Measurements from ENCODE around the gene ENPP1. TPM values are rescaled to one million over a fixed set of nuclear protein-coding genes. Genes with fewer than 3 reads are reported as not detected.
"Not testable (repeated sequence)": the region's sequence is repeated elsewhere in the genome, so short reads cannot be mapped to it uniquely, and the experiment has no call there.

ENPP1 gene
- total RNA-seq, 1 experiment from 2014 or later = 5.3 TPM

- DNase-seq (ENCODE audit: low read depth) = no peak
These were observed 20.3 kb downstream of the ENPP1 start for GRCh38 chr6:131828080-131828479.

- no peak for DNase-seq (ENCODE audit: low read depth)
These were observed 21.1 kb downstream of the ENPP1 start for GRCh38 chr6:131828951-131829350.

GRCh38 chr6:131831392-131831791 is 23.6 kb downstream of the ENPP1 start:
- peak; percentile 11 for DNase-seq (ENCODE audit: low read depth)

GRCh38 chr6:131831886-131832285 is 24.1 kb downstream of the ENPP1 start:
- no peak for DNase-seq (ENCODE audit: low read depth)

GRCh38 chr6:131832363-131832762 is 24.5 kb downstream of the ENPP1 start:
- no peak for DNase-seq (ENCODE audit: low read depth)

- no peak for DNase-seq (ENCODE audit: low read depth)
These were observed 30.2 kb downstream of the ENPP1 start for GRCh38 chr6:131838051-131838450.

GRCh38 chr6:131839388-131839787 is 31.6 kb downstream of the ENPP1 start:
- no peak for DNase-seq (ENCODE audit: low read depth)

- no peak for DNase-seq (ENCODE audit: low read depth)
These were observed 32.6 kb downstream of the ENPP1 start for GRCh38 chr6:131840441-131840840.

GRCh38 chr6:131840936-131841583 is 33.2 kb downstream of the ENPP1 start:
- no peak for DNase-seq (ENCODE audit: low read depth)

GRCh38 chr6:131843768-131844167 is 35.9 kb downstream of the ENPP1 start:
- DNase-seq (ENCODE audit: low read depth) = no peak

GRCh38 chr6:131844243-131844841 is 36.5 kb downstream of the ENPP1 start:
- DNase-seq (ENCODE audit: low read depth) = no peak

GRCh38 chr6:131846023-131846663 is 38.3 kb downstream of the ENPP1 start:
- DNase-seq (ENCODE audit: low read depth) = no peak

GRCh38 chr6:131846905-131847304 is 39.1 kb downstream of the ENPP1 start:
- DNase-seq (ENCODE audit: low read depth) = no peak

- DNase-seq (ENCODE audit: low read depth) = no peak
These were observed 42.0 kb downstream of the ENPP1 start for GRCh38 chr6:131849799-131850198.

GRCh38 chr6:131851049-131851769 is 43.4 kb downstream of the ENPP1 start:
- no peak for DNase-seq (ENCODE audit: low read depth)

GRCh38 chr6:131852200-131852599 is 44.4 kb downstream of the ENPP1 start:
- no peak for DNase-seq (ENCODE audit: low read depth)

- no peak for DNase-seq (ENCODE audit: low read depth)
These were observed 47.0 kb downstream of the ENPP1 start for GRCh38 chr6:131854803-131855202.

- DNase-seq (ENCODE audit: low read depth) = peak; percentile 40
These were observed 51.1 kb downstream of the ENPP1 start for GRCh38 chr6:131858765-131859415.

GRCh38 chr6:131859658-131860057 is 51.8 kb downstream of the ENPP1 start:
- DNase-seq (ENCODE audit: low read depth) = not testable (repeated sequence)

- no peak for DNase-seq (ENCODE audit: low read depth)
These were observed 53.6 kb downstream of the ENPP1 start for GRCh38 chr6:131861381-131861780.

GRCh38 chr6:131862476-131862875 is 54.7 kb downstream of the ENPP1 start:
- DNase-seq (ENCODE audit: low read depth) = no peak

GRCh38 chr6:131867744-131868143 is 59.9 kb downstream of the ENPP1 start:
- no peak for DNase-seq (ENCODE audit: low read depth)
